Activated gamma-delta T cell treated with Interleukin-2 at 50 U/mL for 16 hours (primary cell): ENCODE measurements around the gene MGAT4D.
"Not testable (repeated sequence)": the region's sequence is repeated elsewhere in the genome, so short reads cannot be mapped to it uniquely, and the experiment has no call there.

Source experiments
- DNase-seq: peaks from one replicate; pipeline ENCODE4 v3.0.0-alpha.2; 2020

MGAT4D gene

GRCh38 chr4:140427919-140428471 lies 70.1 kb downstream of the MGAT4D start:
- DNase-seq, result no peak

DNA sequence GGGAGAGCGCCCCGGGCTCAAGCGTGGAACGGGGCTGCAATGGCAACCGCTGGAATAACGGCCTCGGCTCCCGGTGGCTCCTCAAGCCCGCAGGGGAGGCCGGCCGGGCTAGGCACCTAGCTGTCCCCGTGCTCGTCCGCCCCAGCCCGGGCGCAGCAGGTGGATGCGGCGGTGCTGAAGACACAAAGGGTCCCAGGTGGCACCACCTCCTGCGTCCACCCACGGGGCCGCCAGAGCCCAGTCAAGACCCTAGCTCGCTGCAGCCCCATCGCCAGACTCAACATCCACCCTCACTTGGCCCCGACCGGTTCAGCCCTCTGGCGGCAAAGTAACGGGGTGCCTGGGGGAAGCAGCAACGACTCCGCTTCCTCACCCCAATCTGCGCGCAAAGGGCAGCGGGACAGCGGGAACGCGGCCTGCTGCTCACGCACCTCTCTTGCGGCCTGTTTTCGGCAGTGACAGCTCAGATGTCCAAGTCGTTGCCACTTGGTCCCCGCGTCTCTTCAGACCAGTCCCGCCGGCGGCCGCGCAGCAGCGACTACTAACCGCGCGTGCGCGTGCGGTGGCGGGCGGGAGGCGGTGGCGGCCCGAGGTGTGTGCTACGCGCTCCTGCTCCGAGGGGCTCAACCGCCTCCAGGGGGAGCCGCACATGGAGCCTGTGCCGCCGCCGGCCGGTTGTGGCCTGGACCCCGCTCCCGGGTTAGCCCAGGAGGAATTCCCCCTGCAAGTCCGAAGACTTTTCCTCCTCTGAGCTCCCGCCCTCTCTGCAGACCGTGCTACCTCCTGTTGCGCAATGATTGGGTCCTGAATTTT lies 70.8 kb downstream of the MGAT4D start, which contains the start of gene CLGN:
Gene CLGN (minus strand): TSS at position 543 of the 813 bp plus-strand sequence. CDS start 14,570 bp downstream, outside the sequence.
- DNase-seq, result peak; percentile 26

DNA sequence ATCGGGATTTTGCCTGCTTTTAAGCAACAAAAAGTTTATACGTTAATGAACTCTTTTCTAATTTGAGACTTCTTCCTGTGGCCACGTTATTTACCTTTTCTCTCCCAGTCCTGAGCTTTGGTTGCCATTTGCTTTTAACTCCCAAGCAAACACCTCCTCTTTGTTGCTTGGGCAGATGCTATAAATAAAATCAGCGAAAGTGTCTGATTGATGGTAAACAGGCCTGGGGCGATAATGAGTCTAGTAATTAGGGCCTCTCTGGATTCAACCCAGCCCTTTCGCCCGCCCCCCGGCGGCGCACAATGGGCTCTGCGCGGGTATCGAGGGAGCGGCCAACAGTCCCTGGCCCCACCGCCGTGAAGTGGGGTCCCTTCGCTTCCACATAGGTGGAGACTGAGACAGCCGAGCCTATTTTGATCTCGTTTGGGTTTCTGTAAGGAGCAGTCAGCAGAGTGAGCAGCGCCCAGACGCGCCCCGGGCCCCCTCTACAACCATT lies 71.4 kb downstream of the MGAT4D start:
- no peak for DNase-seq

- no peak for DNase-seq
These were observed 75.0 kb downstream of the MGAT4D start for GRCh38 chr4:140423106-140423505.

DNA sequence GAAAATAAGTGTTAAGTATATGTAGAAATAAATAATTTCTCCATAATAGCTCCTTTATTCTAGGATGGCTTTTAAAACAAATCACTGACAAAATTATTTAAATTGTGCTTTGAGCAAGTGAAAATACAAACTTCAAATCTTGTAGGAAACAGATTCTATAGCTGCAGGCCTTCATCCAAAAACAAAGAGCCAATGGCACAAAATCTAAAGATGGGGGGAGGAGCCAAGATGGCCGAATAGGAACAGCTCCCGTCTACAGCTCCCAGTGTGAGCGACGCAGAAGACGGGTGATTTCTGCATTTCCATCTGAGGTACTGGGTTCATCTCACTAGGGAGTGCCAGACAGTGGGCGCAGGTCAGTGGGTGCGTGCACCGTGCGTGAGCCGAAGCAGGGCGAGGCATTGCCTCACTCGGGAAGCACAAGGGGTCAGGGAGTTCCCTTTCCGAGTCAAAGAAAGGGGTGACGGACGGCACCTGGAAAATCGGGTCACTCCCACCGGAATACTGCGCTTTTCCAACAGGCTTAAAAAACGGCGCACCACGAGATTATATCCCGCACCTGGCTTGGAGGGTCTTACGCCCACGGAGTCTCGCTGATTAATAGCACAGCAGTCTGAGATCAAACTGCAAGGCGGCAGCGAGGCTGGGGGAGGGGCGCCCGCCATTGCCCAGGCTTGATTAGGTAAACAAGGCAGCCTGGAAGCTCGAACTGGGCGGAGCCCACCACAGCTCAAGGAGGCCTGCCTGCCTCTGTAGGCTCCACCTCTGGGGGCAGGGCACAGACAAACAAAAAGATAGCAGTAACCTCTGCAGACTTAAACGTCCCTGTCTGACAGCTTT lies 84.7 kb downstream of the MGAT4D start:
- not testable (repeated sequence) for DNase-seq

- no peak for DNase-seq
These were observed 89.1 kb downstream of the MGAT4D start for GRCh38 chr4:140408974-140409373.

- DNase-seq, result no peak
These were observed 91.8 kb downstream of the MGAT4D start for GRCh38 chr4:140406292-140406691.

DNA sequence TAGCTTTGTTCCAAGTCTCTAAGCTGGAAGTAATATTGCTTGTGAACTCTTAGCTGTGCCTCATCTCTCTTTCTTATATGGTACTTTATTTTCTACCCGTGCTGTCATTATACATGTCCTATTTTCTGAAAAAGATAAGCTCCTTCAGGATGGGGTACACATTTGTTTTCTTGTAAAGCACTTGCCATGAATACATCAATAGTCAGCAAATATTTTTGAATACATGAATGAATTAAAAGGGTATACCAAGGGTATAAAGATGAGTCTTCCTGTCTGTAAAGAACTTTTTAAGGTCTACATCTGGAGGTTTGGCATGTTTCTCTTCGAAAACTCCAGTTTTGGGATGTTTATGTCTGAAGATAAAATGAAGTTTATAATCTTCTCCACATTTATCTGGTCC lies 98.0 kb downstream of the MGAT4D start:
- DNase-seq, result no peak

DNA sequence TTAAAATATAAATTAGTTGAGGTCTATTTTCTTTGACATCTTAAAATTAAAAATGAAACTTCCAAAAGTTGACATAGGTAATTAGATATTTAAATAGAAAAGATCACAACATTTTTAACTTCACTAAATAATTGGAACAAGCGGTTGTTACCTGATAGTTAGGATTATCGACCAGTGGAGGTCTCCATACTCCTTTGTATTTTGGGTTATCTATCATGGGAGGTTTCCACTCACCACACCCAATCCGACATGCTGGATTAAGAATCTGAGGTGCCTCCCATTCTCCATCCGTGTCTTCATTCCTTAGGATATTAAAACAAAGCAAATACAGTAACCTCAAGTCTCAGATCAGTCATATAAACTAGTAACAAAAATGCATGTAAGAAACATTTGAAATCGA lies 102.4 kb downstream of the MGAT4D start:
- DNase-seq, result no peak
